Hepatocyte (in vitro differentiated cells): Measurements from ENCODE around the gene MACROD2. TPM values are rescaled to one million over a fixed set of nuclear protein-coding genes. Genes with fewer than 3 reads are reported as not detected.

Experiments used
- DNase-seq: peaks from one replicate; pipeline ENCODE4 v3.0.0-alpha.2; 2016; ENCODE audit warnings: low spot score
- H2AFZ ChIP-seq: fragments of 200-600 bp; sonication (generic); 2 replicates; pipeline ENCODE4 v1.6.0; 2016; ENCODE audit warnings: antibody characterized with exemption, mild to moderate bottlenecking
- H3K27ac ChIP-seq: fragments of 200-600 bp; sonication (generic); 2 replicates; pipeline ENCODE4 v1.5.1; 2016; ENCODE audit warnings: mild to moderate bottlenecking
- H3K27me3 ChIP-seq: fragments of 200-600 bp; sonication (generic); 2 replicates; pipeline ENCODE4 v1.6.1; 2016
- H3K36me3 ChIP-seq: fragments of 200-600 bp; sonication (generic); replicated peaks from 2 replicates; pipeline ENCODE4 v1.5.1; 2016; ENCODE audit warnings: low read depth; ENCODE audit not compliant: insufficient read depth
- H3K4me1 ChIP-seq: fragments of 200-600 bp; sonication (generic); 2 replicates; pipeline ENCODE4 v1.5.1; 2016; ENCODE audit warnings: mild to moderate bottlenecking, moderate library complexity; ENCODE audit not compliant: insufficient read depth
- H3K4me2 ChIP-seq: fragments of 200-600 bp; sonication (generic); 2 replicates; pipeline ENCODE4 v1.6.0; 2016
- H3K4me3 ChIP-seq: fragments of 200-600 bp; sonication (generic); 2 replicates; pipeline ENCODE4 v1.5.1; 2016; ENCODE audit warnings: mild to moderate bottlenecking
- H3K79me2 ChIP-seq: fragments of 200-600 bp; sonication (generic); 2 replicates; pipeline ENCODE4 v1.6.0; 2017; ENCODE audit warnings: mild to moderate bottlenecking
- H3K9me2 ChIP-seq: fragments of 200-600 bp; sonication (generic); replicated peaks from 2 replicates; pipeline ENCODE4 v1.6.0; 2017; ENCODE audit warnings: mild to moderate bottlenecking; ENCODE audit not compliant: insufficient read depth
- H3K9me3 ChIP-seq: fragments of 200-600 bp; sonication (generic); 2 replicates; pipeline ENCODE4 v1.5.1; 2016; ENCODE audit warnings: low read depth, mild to moderate bottlenecking
- H4K20me1 ChIP-seq: fragments of 200-600 bp; sonication (generic); 2 replicates; pipeline ENCODE4 v1.6.0; 2016; ENCODE audit warnings: mild to moderate bottlenecking; ENCODE audit not compliant: insufficient read depth, poor library complexity, severe bottlenecking
- EZH2 ChIP-seq: fragments of 200-600 bp; sonication (generic); IDR thresholded peaks from 2 replicates; pipeline ENCODE4 v1.6.1; 2016; ENCODE audit warnings: antibody characterized with exemption, mild to moderate bottlenecking, borderline replicate concordance
- EZH2phosphoT487 ChIP-seq: fragments of 200-600 bp; sonication (generic); IDR thresholded peaks from one replicate; pipeline ENCODE4 v1.6.1; 2018; ENCODE audit warnings: antibody characterized with exemption, mild to moderate bottlenecking, low read depth, moderate library complexity; ENCODE audit not compliant: unreplicated experiment, severe bottlenecking
- WGBS: methylation state at CpG from one replicate; pipeline ENCODE4 v1.1.6; 2016; ENCODE audit warnings: low lambda C conversion rate; ENCODE audit errors: missing lambda C conversion rate; 5-methylcytosine and 5-hydroxymethylcytosine counted together
- polyA plus RNA-seq: library from polyadenylated mRNA; unstranded; fragments of >200 nt; fragmentation: Nextera tagmentation; extraction: Ambion mirVana; gene quantifications from 2 replicates; pipeline ENCODE4 v1.2.1, GENCODE V29; 2016
- total RNA-seq: library from RNA; depleted of rRNA; stranded (reverse); fragments of >200 nt; gene quantifications from 2 replicates; pipeline ENCODE4 v1.2.3, GENCODE V29; 2014
- TF ChIP-seq, protein P1 (sequence below): fragments of 200-600 bp; sonication (generic); IDR thresholded peaks from 2 replicates; pipeline ENCODE4 v1.5.1; 2016; ENCODE audit warnings: antibody characterized with exemption, mild to moderate bottlenecking; ENCODE audit not compliant: poor library complexity

MACROD2 gene
- total and polyA plus RNA-seq, 2 experiments from 2014 or later, result 2.4 to 3.1 TPM

DNA sequence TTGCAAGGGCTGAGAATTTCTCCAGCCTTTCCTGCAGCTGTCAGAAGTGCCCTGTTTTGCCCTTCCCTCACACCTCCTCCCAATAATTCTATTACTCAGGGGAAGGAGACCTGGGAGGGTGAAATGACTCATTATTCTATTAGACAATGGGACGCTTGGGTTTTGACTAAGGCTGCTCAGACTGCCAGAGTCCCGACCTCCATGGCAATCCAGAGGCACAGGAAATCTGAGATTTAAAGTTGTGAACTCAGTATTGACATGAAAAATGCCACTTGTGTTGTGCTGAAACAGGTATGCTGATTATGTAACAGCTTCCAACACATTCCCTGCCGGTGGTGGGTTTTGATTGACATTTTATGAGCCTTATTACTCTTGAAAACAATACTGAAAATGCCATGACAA, 967.9 kb downstream of the MACROD2 start:
- 16% methylated on average over 3 of the region's 3 CpGs for WGBS
- no peaks in the 10 kb centered on the region for H4K20me1 ChIP-seq
- H3K4me3 ChIP-seq, result no peak overlapping the region
- no peak overlapping the region for H2AFZ ChIP-seq
- H3K9me2 ChIP-seq, result no peaks in the 10 kb centered on the region
- no peaks in the 10 kb centered on the region for H3K27me3 ChIP-seq
- H3K27ac ChIP-seq, result no peak overlapping the region
- TF ChIP-seq EZH2, result no peak
- TF ChIP-seq, protein P1, sequence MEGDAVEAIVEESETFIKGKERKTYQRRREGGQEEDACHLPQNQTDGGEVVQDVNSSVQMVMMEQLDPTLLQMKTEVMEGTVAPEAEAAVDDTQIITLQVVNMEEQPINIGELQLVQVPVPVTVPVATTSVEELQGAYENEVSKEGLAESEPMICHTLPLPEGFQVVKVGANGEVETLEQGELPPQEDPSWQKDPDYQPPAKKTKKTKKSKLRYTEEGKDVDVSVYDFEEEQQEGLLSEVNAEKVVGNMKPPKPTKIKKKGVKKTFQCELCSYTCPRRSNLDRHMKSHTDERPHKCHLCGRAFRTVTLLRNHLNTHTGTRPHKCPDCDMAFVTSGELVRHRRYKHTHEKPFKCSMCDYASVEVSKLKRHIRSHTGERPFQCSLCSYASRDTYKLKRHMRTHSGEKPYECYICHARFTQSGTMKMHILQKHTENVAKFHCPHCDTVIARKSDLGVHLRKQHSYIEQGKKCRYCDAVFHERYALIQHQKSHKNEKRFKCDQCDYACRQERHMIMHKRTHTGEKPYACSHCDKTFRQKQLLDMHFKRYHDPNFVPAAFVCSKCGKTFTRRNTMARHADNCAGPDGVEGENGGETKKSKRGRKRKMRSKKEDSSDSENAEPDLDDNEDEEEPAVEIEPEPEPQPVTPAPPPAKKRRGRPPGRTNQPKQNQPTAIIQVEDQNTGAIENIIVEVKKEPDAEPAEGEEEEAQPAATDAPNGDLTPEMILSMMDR, result no peak
- TF ChIP-seq EZH2phosphoT487, result no peak
- H3K4me1 ChIP-seq, result no peaks in the 10 kb centered on the region
- H3K4me2 ChIP-seq, result no peak overlapping the region
- H3K36me3 ChIP-seq, result no peaks in the 10 kb centered on the region
- DNase-seq, result no peak
- no peaks in the 10 kb centered on the region for H3K79me2 ChIP-seq
- H3K9me3 ChIP-seq, result no peaks in the 10 kb centered on the region

DNA sequence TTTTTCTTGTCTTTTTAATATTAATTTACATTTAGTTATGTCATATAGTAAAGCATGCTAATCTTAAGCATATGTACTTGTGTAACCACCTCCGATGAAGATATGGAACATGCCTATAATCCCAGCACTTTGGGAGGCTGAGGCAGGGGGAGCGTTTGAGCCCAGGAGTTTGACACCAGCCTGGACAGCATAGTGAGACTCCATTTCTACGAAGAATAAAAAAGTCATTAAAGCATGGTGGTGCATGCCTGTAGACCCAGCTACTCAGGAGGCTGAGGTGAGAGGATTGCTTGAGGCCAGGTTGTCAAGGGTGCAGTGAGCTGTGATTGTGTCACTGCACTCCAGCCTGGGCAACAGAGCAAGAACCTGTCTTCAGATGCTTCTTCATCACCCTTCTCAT, 970.9 kb downstream of the MACROD2 start:
- no peaks in the 10 kb centered on the region for H3K27me3 ChIP-seq
- no peak overlapping the region for H2AFZ ChIP-seq
- no peaks in the 10 kb centered on the region for H4K20me1 ChIP-seq
- H3K4me2 ChIP-seq, result no peak overlapping the region
- H3K27ac ChIP-seq, result no peak overlapping the region
- H3K36me3 ChIP-seq, result no peaks in the 10 kb centered on the region
- no peak overlapping the region for H3K4me3 ChIP-seq
- H3K4me1 ChIP-seq, result no peaks in the 10 kb centered on the region
- no peaks in the 10 kb centered on the region for H3K9me2 ChIP-seq
- TF ChIP-seq EZH2phosphoT487, result no peak
- no peak for TF ChIP-seq EZH2
- TF ChIP-seq, protein P1, result no peak
- H3K79me2 ChIP-seq, result no peaks in the 10 kb centered on the region
- DNase-seq, result no peak
- no peaks in the 10 kb centered on the region for H3K9me3 ChIP-seq
- WGBS, result 96% methylated on average over 3 of the region's 3 CpGs

DNA sequence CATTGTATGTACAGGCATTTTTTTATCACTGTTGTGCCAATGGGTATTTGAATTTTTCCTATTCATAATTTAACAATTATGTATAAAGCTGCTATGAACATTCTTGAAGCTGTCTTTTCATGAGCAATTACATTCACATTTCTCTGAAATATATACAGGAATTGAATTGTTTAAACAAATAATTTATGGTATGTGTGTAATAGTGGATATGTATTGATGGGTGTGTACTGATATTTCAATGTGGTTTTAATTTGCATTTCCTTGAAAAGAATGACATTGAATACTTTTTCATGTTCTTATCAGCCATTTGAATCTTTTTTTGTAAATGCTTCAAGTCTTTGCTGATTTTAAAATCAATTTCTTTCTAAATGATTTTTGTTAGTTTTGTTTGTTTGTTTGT, 971.5 kb downstream of the MACROD2 start:
- no peaks in the 10 kb centered on the region for H4K20me1 ChIP-seq
- TF ChIP-seq EZH2phosphoT487 (no peak), EZH2 (no peak)
- TF ChIP-seq, protein P1, result no peak
- no peaks in the 10 kb centered on the region for H3K79me2 ChIP-seq
- no peak for DNase-seq
- H3K36me3 ChIP-seq, result no peaks in the 10 kb centered on the region
- H3K4me2 ChIP-seq, result no peak overlapping the region
- no peak overlapping the region for H2AFZ ChIP-seq
- H3K9me3 ChIP-seq, result no peaks in the 10 kb centered on the region
- no peak overlapping the region for H3K4me3 ChIP-seq
- no peak overlapping the region for H3K27ac ChIP-seq
- no peaks in the 10 kb centered on the region for H3K4me1 ChIP-seq
- H3K9me2 ChIP-seq, result no peaks in the 10 kb centered on the region
- no peaks in the 10 kb centered on the region for H3K27me3 ChIP-seq

DNA sequence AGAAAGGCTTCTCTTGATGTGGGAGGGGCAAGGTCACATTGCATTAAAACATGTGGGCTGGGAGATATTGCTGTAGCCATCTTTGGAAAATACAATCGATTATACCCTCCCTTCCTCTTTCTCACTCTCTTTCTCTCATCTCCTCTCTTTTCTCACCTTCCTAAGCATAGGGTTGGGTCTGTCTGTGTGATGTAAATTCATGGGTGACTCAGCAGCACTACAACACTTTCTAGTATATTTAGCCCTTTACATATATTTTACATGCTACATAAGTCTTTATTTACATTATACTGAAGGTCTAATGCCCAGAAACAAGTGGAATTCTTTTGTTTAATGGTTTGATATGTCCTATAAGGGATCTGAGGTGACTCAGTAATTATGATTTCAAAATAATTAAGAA, 976.9 kb downstream of the MACROD2 start:
- Histone ChIP-seq H3K4me2 (no peak overlapping the region), H3K9me2 (no peaks in the 10 kb centered on the region), H4K20me1 (no peaks in the 10 kb centered on the region), H2AFZ (no peak overlapping the region), H3K4me3 (no peak overlapping the region), H3K9me3 (no peaks in the 10 kb centered on the region), H3K36me3 (no peaks in the 10 kb centered on the region), H3K79me2 (no peaks in the 10 kb centered on the region), H3K27me3 (no peaks in the 10 kb centered on the region), H3K4me1 (no peaks in the 10 kb centered on the region), H3K27ac (no peak overlapping the region)
- no peak for TF ChIP-seq EZH2phosphoT487
- TF ChIP-seq EZH2, result no peak
- TF ChIP-seq, protein P1, result no peak
- WGBS, result 75% methylated on average over 1 of the region's 1 CpG
- no peak for DNase-seq
